ENCODE data around the gene RNGTT.

GRCh38 chr6:88997327-88997726 lies 33.9 kb upstream of the RNGTT start:
- TF ChIP-seq POLR2AphosphoS5 (IDR thresholded peaks at IDR 0.05; ENCODE audit: low read depth, low read length) (no peak), TAF1 (IDR thresholded peaks at IDR 0.05; ENCODE audit: low read depth, low read length) (no peak), POLR2A (IDR thresholded peaks at IDR 0.05; ENCODE audit: low read depth, low read length) (no peak)

All from GM12891 (cell line).